ENCODE results near the gene KCNJ1.

- no peak for TF ChIP-seq CTCF (IDR thresholded peaks at IDR 0.05)
- no peak for TF ChIP-seq POLR2A (IDR thresholded peaks at IDR 0.05)
These were observed 21.7 kb downstream of the KCNJ1 start for GRCh38 chr11:128845334-128845780.

Data from lower leg skin (tissue), 3 donors.